HG02885 (cell line): ENCODE results near the gene C2orf42.
A peak's percentile ranks its signal among the peaks of the same experiment; 100 is the strongest.
"Not testable (repeated sequence)": the region's sequence is repeated elsewhere in the genome, so short reads cannot be mapped to it uniquely, and the experiment has no call there.

Experiments
- ATAC-seq: cut with Tn5 transposase; IDR thresholded peaks from one replicate; pipeline ENCODE4 v1.9.1; 2021; ENCODE audit warnings: mild to moderate bottlenecking; ENCODE audit not compliant: unreplicated experiment, poor library complexity

C2orf42 gene

DNA sequence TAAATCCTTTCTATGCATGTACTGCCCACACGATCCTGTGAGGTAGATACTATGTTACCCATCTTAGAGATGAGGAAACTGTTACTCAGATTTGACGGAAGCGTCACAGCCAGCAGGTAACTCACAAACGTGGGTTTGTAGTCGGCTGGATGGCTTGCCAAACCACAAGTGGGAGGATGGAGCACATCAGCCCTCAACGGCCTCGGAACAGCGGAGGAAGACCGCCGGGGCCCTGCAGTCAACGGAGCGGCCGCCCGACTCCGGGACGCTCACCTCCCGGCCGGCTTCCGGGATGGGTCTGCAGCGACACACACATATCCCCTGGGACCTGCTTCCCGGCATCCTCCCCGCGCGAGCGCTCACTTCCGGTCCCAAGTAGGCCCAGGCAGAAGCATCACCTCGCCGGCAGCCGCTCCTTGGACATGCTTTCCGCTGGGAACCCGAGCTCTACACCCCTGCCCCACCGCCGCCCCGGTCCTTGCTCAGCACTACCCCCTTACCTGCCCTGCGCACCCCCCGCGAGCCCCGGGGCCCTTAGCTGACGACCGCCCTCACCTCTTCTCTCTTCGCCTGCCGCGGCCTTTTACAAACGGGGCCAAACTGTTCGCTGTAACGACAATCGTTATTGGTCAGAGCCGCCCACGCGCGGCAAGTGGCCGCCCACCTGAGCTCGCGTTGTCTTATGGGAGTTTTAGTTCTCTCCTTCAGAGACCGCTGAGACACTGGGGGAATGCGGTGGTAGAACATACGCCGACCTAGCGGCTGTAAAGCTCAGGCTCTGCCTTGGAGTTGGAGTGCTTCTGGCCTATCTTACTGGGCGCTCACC lies at the start of gene C2orf42:
C2orf42 (minus strand) TSS at position 602 of the 826 bp plus-strand sequence. CDS start 9,034 bp downstream, outside the sequence.
- ATAC-seq: peak; percentile 85

DNA sequence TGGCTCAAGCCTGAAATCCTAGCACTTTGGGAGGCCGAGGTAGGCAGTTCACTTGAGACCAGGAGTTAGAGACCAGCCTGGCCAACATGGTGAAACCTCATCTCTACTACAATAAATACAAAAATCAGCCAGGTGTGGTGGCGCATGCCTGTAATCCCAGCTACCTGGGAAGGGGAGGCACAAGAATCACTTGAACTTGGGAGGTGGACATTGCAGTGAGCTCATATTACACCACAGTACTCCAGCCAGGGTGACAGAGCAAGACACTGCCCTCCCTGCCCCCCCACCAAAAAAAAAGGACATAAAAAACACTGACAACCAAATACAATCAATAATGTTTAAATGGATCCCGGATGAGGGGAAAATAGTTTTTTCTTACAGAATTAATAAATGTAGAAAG lies 49.8 kb upstream of the C2orf42 start:
- no peak for ATAC-seq

DNA sequence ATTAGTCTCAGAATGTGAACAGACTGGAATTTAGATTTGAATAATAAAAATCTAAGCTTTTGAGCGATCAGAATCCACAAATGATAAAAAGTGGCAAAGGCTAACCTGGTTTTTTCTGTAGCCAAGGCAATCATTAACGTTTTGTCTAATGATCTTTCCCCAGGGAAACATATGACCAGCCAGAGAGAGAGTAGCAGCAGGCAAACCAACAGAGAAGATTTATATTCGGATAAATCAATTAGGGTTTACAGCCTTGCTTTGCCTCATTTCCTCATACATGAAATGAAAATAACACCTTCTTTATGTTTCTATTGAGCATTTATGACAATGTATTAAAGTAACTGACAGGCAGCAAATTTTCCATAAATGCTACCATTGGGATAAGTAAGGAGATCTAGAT lies 43.1 kb upstream of the C2orf42 start:
- no peak for ATAC-seq

DNA sequence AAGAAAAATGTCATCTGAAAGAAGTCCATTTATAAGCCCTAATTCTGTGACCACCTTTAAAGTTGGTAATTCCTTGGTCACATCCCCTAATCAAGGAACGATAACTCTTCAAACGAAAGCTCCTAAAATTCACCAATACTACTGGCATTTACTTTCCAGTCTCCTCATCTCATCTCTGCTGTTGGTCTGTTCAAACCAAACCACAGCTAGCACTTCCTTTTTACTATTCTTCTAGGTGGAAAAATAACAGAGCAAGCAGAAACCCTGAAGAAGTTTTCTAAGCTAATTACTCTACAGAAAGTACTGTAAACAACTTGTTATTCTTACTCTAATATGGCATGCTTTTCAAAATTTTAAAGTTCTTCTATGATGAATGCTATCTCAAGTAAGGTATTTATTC lies 36.0 kb upstream of the C2orf42 start:
- ATAC-seq: no peak

DNA sequence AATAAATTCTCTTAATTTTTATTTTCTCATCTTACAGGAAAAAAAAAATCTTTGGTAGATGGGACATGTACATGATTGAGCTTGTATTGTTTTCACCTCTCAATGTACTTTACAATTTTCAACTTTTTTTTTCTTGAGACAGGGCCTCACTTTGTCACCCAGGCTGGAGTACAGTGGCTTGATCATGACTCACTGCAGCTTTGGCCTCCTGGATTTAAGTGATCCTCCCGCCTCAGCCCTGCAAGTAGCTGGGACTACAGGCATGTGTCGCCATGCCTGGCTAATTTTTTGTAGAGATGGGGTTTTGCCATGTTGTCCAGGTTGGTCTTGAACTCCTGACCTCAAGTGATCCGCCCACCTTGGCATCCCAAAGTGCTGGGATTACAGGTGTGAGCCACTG lies 32.5 kb upstream of the C2orf42 start:
- ATAC-seq: not testable (repeated sequence)

DNA sequence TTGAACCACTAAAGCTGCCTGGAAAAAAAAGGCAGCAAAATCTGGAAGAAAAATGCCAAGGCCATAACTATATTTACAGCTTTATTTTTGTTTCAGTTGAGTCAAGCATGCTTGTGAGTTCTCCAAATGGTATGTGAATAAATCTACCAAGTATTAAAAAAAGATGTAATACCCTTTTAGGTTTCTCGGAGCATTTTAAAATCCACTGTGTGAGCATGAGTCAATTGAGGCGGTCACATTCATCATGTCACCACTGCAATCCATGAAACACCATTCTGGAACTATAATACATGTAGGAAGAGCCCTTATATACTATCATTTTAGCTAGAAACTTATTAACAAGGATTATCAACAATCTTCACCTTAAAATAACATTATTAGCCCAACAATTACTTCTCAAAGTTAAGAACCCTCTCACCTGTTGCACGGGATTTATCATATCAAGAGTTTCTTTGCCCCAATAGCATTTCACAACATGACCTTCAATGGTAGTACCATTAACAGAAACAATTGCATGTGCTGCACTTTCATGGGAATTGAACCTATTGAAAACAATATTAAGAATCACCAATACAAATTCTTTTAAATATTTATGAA lies 24.2 kb upstream of the C2orf42 start:
- no peak for ATAC-seq

DNA sequence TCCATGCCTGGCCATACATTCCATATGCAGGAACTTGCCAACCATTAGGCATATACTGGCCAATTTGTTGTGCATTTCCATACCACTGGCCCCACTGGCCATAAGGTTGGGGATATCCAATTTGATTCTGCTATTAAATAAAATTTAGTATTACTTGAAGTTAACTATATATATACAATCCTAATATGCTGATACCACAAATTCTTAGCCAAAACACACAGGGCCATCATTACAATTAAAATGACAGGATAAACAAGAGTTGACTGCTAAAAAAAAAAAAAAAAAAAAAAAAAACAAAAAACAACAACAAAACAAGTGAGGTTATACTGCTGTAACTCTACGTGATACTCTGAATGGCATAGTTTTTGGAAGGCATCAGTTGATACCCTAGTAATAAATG lies 23.5 kb upstream of the C2orf42 start:
- no peak for ATAC-seq

DNA sequence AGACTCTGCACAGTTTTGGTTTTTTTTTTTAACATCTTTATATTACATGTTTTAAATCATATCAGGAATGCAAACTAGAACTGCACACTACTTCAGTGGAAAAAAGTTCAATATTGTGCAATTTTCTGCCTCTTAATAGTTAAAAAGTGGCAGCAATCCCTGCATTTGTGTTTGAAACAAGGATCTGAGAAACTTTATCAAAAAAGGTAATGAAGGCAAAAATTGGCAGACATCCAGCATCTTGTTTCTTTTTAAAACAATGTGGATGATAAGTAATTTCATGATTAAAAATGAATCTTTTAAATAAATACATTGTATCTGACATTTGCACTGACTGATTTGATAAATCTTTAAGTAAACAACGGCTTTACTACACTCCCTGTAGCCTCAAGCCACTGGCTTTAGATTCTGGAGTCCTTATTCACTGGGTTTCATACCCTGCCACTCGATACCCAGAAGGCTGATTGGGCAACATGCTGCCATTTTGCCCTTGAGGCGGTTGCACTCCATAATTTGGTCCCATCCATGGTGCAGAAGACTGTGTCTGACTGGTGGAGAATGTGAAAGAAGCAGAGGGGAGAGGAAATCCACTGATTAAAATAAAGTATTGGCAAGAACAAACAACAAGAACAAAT lies 21.6 kb upstream of the C2orf42 start:
- no peak for ATAC-seq

DNA sequence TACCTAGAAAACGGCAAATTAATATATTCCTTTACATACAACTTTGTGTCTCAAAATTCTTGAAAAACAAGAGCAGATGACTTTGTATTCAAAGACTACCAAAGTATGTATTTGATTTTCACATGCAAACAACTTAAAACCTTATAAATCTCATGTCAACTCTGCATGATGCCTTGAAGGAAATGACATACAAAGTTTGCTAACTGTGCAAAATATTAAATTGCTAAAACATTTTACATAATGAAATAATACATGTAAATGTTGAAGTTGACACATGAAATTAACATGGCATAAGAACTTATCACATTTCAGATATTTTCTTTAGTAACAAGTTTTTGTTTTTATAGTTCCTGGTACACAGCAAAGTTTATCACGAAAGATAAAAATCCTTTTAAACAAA lies 20.8 kb upstream of the C2orf42 start:
- no peak for ATAC-seq

DNA sequence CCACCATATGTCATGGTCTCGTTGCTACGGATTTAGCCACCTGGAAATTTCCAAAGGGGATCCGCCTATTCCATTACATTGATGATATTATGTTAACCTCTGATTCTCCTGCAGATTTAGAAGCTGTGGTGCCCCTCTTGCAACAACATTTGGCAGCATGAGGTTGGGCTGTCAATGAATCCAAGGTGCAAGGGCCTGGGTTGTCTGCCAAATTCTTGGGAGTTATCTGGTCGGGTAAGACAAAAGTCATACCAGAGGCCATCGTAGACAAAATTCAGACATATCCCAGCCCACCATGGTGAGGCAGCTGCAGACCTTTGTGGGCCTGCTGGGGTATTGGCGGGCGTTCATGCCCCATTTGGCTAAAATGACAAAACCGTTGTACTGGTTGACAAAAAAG lies 13.6 kb upstream of the C2orf42 start:
- no peak for ATAC-seq

DNA sequence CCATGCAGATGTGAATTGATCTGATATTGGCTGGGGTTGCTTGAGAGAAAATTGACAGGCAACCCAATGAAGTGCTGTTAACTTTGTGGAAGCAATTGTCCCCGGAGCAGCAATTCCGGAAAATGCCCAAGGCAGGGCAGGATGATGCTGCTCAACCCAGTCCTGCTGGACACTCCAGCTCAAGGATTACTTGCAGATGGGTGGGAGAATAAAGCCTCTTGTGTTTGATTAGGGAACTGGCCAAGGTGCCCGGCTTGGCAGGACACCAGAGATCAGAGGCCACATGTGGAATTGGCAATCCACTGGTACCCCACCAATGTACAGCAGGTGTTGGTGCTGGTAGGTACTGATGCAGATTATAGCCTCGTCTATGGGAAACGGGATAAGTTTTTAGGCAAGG lies 12.3 kb upstream of the C2orf42 start:
- ATAC-seq: no peak

DNA sequence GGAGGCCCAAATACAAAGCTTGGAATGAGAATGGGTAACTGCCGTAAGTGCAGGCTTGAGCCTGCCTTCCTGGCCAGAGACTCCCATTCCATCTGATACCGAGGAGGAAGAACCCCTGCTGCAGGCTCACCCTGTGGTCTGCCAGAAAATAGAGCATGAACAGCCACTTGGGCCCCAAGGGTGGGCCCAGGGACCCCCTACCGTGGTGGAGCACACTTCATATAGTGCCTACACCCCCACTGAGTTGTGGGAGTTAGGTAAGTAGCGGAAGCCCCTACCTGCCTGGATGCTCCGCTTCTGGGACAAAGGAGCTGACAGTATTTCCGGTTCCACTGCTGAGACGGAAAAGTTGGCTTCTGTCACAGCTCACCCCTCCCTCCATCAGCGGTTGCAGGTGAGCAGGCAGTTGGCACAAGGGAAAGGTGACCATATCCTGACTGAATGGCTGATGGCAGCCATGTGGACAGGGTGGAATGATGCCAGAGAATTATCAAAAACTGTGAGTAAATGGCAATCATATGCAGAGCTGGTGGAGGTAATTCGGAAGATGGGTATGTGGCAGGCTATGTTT lies 11.5 kb upstream of the C2orf42 start:
- no peak for ATAC-seq

DNA sequence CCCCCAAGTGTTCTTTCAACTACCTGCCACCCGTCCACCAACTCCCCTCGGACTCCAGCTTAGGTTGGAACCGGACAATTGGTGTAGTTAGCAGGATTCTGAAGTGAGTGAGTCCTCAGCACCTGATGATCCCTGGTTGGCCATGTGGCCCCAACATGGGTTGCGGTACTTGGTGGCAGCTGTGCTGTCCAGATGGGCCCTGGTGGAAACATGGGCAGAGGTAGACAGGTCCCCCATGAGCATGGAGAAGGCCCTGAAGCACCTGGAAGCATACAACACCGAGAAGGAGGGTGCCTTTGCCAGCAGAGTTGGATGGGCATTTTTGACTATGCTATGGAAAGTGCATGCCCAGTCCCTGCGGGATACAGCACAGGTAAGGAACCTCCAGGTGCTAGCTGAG lies 11.0 kb upstream of the C2orf42 start:
- no peak for ATAC-seq

DNA sequence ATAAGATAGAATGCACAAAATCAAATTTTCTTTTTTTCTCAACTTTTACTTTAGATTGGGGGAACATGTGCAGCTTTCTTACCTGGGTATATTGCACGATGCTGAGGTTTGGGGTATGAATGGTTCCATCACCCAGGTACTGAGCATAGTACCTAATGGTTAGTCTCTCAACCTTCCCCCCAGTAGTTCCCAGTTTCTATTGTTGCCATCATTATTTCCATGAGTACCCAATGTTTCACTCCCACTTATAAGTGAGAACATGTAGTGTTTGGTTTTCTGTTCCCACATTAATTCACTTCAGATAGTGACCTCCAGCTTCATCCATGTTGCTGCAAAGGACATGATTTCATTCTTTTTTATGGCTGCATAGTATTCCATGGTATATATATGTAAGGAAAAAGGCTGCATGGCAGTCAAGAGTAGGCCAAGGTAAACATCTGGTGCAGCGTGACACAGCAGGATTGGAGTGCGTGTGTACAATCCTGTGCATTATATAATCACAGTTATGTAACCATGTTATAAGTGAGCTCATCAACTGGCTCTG lies 10.5 kb upstream of the C2orf42 start:
- ATAC-seq: no peak

DNA sequence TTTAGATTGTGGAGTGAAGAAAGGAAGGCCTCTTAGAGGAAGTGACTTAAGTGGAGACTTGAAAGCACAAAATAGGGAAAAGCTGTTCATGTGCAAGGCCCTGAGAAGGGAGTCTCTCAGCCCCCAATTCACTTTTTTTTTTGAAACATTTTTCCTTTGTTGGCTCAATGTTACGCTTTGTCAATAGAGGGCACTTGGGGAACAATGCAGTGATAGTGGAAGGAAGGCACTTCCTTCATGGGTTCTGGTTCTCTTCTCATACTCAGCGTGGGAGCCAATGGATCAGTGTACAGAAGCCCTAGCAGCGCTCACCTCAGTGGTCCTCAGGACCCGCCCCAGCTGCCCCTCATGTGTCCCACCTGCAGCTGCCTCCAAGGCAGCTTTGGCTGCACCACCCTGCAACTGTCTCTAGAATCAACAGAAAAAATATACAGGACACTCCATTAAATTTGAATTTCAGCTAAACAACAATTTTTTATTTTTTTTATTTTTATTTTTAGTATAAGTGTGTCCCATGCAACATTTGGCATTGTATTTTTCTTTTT lies 8.6 kb upstream of the C2orf42 start:
- ATAC-seq: no peak

DNA sequence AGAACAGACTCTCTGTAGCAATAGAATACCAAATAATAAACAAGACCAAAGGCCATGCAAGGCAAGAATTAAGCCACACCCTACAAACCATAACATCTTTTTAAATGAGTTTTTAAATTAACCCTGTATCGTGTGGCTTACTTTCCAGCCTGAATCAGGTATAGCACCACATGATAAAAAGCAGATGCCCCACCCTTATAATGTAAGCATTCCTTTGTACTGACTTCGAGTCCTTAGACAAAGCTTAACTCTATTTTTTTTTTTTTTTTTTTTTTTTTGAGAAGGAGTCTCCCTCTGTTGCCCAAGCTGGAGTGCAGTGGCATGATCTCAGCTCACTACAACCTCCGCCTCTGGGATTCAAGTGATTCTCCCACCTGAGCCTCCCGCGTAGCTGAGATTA lies 1.7 kb upstream of the C2orf42 start:
- no peak for ATAC-seq

DNA sequence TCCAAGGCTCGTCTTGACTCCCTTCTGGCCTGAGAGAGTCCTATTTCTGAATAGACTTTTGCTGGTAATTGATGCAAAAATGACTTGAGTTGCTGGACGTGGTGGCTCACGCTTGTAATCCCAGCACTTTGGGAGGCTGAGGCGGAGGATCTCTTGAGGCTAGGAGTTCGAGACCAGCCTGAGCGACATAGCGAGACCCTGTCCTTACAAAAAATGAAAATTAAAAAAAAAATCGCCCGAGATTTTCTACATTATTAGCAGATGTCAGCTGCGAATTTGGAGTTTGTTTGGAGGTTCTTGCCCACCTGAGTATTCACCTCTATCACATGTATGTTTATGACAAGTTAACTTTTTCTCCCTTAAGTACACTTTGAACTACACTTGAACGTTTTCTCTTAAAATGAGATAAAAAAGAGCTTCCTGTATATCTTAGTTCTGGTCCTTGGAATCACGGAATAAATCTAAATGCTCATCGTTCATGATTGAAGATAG lies 471 bp upstream of the C2orf42 start:
- no peak for ATAC-seq

DNA sequence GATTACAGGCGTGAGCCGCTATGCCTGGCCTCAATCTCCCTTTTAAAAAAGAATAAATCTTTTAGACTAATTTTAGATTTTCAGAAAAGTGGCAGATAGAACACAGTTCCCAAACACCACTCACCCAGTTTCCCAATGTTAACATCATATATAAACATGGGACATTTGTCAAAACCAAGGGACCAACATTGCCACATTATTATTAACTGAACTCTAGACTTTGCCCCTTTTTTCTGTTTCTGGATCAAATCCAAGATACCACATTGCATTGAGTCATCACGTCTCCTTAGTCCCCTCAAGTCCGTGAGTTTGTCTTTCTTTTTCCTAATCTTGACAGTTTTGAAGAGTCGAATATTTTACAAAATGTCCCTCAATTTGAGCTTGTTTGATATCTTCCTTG lies 2.4 kb downstream of the C2orf42 start:
- no peak for ATAC-seq

DNA sequence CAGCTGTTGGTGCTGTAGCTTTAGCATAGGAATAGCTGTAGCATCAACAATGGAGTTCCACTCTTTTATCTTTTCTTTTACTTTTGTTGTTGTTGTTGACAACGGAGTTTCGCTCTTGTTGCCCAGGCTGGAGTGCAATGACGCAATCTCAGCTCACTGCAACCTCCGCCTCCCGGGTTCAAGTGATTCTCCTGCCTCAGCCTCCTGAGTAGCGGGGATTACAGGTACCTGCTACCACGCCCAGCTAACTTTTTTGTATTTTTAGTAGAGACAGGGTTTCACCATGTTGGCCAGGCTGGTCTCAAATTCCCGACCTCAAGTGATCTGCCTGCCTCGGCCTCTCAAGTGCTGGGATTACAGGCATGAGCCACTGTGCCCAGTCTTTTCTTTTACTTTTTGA lies 3.6 kb downstream of the C2orf42 start:
- ATAC-seq: not testable (repeated sequence)

DNA sequence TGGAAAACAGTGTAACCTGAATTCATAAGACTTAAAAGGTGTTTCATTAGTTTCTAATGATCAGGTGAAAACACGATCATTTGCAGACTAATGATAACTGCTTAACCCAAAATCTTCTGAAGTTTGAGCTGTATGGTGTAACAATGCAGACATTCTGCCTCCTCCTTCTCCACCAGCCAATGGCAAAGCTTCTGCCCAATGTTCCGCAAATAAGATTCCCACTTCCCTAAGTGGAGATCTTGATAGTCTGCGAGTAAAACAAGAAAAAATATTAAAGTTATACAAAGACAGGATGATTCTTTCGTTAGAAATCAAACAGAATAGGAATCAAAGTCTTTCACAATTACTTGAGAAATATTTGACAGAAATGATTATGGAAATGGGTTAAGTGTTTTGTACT lies 8.1 kb downstream of the C2orf42 start:
- ATAC-seq: no peak
